Activated CD4-positive, alpha-beta memory T cell treated with anti-CD3 and anti-CD28 coated beads, Interleukin-2, amount 10 ng/mL, durations not matched to agents 7 days and 5 days (primary cell): ENCODE measurements around the gene GLIS2. TPM values are rescaled to one million over a fixed set of nuclear protein-coding genes. Genes with fewer than 3 reads are reported as not detected.
A peak's percentile ranks its signal among the peaks of the same experiment; 100 is the strongest.

Experiments used
- CTCF ChIA-PET: fragments of 350-600 bp; sonication (Branson Sonifier 250); formaldehyde crosslinking; loops from one replicate; lab custom pipeline; 2021; ENCODE audit warnings: antibody characterized with exemption, inconsistent platforms; lab: Charles Lee
- POLR2A ChIA-PET: fragments of 350-600 bp; sonication (Branson Sonifier 250); formaldehyde crosslinking; loops from one replicate; lab custom pipeline; 2021; ENCODE audit warnings: antibody characterized with exemption; lab: Charles Lee
- DNase-seq: peaks from one replicate; pipeline ENCODE4 v3.0.0-alpha.2; 2020
- H3K27ac Mint-ChIP-seq: one replicate; pipeline ENCODE4 v1.8.0; 2021; ENCODE audit warnings: mild to moderate bottlenecking, mixed read lengths
- H3K27me3 Mint-ChIP-seq: one replicate; pipeline ENCODE4 v1.8.0; 2021; ENCODE audit warnings: mixed read lengths
- H3K36me3 Mint-ChIP-seq: one replicate; pipeline ENCODE4 v1.8.0; 2021; ENCODE audit warnings: low read depth, mixed read lengths
- H3K4me1 Mint-ChIP-seq: one replicate; pipeline ENCODE4 v1.8.0; 2021; ENCODE audit warnings: mixed read lengths
- H3K4me3 Mint-ChIP-seq: one replicate; pipeline ENCODE4 v1.8.0; 2021; ENCODE audit warnings: mild to moderate bottlenecking, mixed read lengths
- H3K9me3 Mint-ChIP-seq: one replicate; pipeline ENCODE4 v1.8.0; 2021; ENCODE audit warnings: mixed read lengths
- total RNA-seq, 2 experiments: library from RNA; stranded (reverse); gene quantifications; one replicate each; pipeline ENCODE4 v1.2.3, GENCODE V29; 2021

The GLIS2 gene
- total RNA-seq, 2 experiments from 2014 or later, result 0.40 to 0.45 TPM

DNA sequence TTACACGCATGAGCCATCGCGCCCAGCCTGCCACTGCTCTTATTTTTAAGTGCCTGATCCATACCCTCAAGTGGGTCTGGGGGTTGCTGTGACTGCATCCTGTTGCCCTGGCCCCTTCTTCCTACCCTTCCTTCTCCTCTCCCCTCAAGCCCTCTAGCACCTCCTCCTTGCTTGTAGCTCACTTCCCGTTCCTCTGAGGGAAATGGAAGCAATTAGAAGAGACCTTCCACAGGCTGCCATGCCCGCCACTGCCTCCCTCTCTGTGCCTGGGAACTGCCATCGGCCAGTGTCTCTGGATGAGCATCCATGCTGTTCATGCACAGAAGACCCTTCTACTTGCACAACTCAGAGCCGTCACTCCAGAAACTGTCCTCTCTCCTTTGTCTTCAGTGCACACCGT is 32.4 kb upstream of the GLIS2 start:
- no peaks in the 10 kb centered on the region for H3K36me3 Mint-ChIP-seq
- POLR2A ChIA-PET, result interaction anchor here (1.7 kb wide), 1 partner anchor 10 kb away, joined by 4 read pairs; the partner anchor contains the start of gene TFAP4

DNA sequence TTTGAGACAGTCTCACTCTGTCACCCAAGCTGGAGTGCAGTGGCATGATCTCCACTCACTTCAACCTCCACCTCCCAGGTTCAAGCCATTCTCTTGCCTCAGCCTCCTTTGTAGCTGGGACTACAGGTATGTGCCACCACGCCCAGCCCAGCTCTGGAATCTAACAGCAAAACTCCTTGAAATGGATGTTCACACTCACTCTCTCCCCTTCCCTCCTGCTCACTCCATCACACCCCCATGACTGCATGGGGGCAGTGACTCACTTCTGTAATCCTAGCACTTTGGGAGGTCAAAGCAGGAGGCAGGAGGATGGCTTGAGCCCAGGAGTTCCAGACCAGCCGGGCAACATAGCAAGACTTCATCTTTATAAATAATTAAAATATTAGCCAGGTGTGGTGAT is 31.9 kb upstream of the GLIS2 start:
- H3K4me3 Mint-ChIP-seq, result no peak overlapping the region
- peaks cover 12% of the 10 kb centered on the region for H3K27me3 Mint-ChIP-seq
- H3K27ac Mint-ChIP-seq, result no peak overlapping the region
- no peak for DNase-seq
- peaks cover 10% of the 10 kb centered on the region for H3K4me1 Mint-ChIP-seq
- no peaks in the 10 kb centered on the region for H3K9me3 Mint-ChIP-seq
- CTCF ChIA-PET, result interaction anchor here (1.0 to 1.7 kb wide), 2 partner anchors 12 to 30 kb away, joined by 3 read pairs; no protein-coding TSS in a partner anchor
- H3K36me3 Mint-ChIP-seq, result no peaks in the 10 kb centered on the region
- POLR2A ChIA-PET, result interaction anchor here (1.7 kb wide), 1 partner anchor 11 kb away, joined by 4 read pairs; the partner anchor contains the start of gene TFAP4

More for the DNA sequence above, 32.4 kb upstream of the GLIS2 start:
- H3K4me3 Mint-ChIP-seq, result no peak overlapping the region
- DNase-seq, result no peak
- H3K9me3 Mint-ChIP-seq, result no peaks in the 10 kb centered on the region
- CTCF ChIA-PET, result interaction anchor here (1.0 to 1.7 kb wide), 2 partner anchors 12 to 29 kb away, joined by 3 read pairs; no protein-coding TSS in a partner anchor
- H3K27ac Mint-ChIP-seq, result no peak overlapping the region
- H3K27me3 Mint-ChIP-seq, result peaks cover 12% of the 10 kb centered on the region
- peaks cover 7% of the 10 kb centered on the region for H3K4me1 Mint-ChIP-seq

DNA sequence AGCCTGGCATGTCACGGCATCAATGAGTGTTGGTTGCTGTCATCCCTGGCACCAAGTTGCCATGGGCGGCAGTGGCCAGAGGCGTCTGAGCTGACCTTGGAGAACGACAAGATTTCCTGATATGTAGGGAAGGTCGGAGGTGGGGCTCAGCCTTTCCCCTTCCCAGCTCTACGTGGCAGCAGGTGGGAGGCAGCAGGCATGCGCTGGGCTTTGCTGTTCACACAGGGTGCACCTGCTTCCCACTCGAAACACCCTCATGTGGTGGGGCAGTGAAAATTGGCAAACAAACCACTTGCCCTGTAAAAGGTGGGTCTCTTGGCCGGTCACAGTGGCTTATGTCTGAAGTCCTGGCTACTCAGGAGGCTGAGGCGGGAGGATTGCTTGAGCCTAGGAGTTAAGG is 30.7 kb upstream of the GLIS2 start:
- no peaks in the 10 kb centered on the region for H3K9me3 Mint-ChIP-seq
- H3K4me1 Mint-ChIP-seq, result peaks cover 10% of the 10 kb centered on the region
- no peak for DNase-seq
- no peak overlapping the region for H3K4me3 Mint-ChIP-seq
- H3K27me3 Mint-ChIP-seq, result peaks cover 12% of the 10 kb centered on the region
- H3K27ac Mint-ChIP-seq, result no peak overlapping the region
- CTCF ChIA-PET, result interaction anchor here (0.6 to 1.3 kb wide), 3 partner anchors 15 to 118 kb away, joined by 3 to 4 read pairs (median 3); no protein-coding TSS in a partner anchor
- POLR2A ChIA-PET, result no interaction called here
- H3K36me3 Mint-ChIP-seq, result no peaks in the 10 kb centered on the region

DNA sequence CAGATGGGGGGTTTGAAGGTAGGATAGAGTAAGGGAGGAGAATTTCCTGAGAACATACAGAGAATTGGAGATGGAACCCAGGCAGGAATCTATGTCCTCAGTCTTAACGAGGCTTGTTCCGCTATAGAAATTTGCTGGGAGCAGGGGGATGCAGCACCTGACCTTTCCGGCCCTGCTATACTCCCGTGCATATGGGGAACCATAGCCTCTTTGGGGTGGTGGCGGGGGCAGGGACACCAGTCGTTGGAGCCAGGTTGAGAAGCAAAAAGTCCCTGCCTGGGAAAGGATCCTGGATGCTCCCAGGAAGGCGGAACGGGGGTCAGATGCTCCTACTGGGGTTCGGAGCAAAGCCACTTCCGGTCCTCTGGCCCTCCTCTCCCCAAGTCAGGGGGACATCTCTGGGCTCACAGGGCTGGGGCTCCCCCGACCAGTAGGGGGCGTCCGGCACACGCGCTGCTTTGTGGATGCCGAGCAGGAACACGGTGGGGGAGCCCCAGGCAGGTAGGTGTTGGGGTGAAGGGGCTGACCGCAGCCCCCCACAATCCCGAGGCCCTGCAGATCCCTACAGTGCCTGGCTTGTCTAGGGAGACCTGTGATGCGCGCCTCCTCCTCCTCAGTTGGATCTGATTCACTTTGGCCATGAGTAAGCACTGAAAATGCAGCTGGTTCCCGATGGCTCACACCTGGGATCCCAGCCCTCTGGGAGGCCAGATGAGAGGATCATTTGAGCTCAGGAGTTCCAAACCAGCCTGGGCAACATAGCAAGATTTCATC is 27.5 kb upstream of the GLIS2 start:
- CTCF ChIA-PET, result interaction anchor here (0.6 to 4.4 kb wide), 15 partner anchors 9 to 171 kb away, joined by 3 to 65 read pairs (median 4); partner anchors contain the start of gene TFAP4
- peak; percentile 81 for DNase-seq
- H3K4me3 Mint-ChIP-seq, result no peak overlapping the region
- no peaks in the 10 kb centered on the region for H3K9me3 Mint-ChIP-seq
- H3K36me3 Mint-ChIP-seq, result no peaks in the 10 kb centered on the region
- H3K4me1 Mint-ChIP-seq, result peaks cover 10% of the 10 kb centered on the region
- no peak overlapping the region for H3K27ac Mint-ChIP-seq
- H3K27me3 Mint-ChIP-seq, result peaks cover 9% of the 10 kb centered on the region
- POLR2A ChIA-PET, result interaction anchor here (0.6 kb wide), 2 partner anchors 61 to 427 kb away, joined by 3 read pairs; no protein-coding TSS in a partner anchor

DNA sequence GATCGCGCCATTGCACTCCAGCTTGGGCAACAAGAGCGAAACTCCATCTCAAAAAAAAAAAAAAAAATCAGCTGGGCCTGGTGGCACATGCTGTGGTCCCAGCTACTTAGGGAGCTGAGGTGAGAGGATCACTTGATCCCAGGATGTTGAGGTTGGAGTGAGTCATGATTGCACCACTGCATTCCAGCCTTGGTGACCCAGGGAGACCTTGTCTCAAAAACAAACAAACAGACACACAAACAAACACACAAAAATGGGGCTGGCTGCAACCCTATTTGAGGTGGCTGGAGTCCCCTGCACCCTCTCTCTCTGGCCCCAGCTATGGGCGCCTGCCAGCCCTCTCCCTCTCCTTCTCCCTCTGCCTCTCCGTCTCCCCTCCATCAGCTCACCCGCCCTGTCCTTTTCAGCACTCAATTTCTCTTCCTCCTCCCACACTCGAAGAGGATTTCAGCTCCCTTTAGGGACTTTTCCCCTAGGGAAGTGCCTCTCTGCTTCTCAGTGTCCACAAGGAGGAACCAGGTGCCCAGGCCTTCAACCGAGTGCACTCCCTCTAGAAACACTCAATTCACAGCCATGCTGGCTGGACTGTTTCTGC is 25.5 kb upstream of the GLIS2 start:
- ChIA-PET POLR2A (no interaction called here), CTCF (interaction anchor here (0.7 to 4.4 kb wide), 8 partner anchors 10 to 115 kb away, joined by 3 to 65 read pairs (median 5); partner anchors contain the start of gene TFAP4)
- no peak for DNase-seq
- Mint-ChIP-seq H3K27ac (no peak overlapping the region), H3K9me3 (no peaks in the 10 kb centered on the region), H3K27me3 (peaks cover 2% of the 10 kb centered on the region), H3K4me3 (no peak overlapping the region), H3K4me1 (peaks cover 10% of the 10 kb centered on the region), H3K36me3 (no peaks in the 10 kb centered on the region)

DNA sequence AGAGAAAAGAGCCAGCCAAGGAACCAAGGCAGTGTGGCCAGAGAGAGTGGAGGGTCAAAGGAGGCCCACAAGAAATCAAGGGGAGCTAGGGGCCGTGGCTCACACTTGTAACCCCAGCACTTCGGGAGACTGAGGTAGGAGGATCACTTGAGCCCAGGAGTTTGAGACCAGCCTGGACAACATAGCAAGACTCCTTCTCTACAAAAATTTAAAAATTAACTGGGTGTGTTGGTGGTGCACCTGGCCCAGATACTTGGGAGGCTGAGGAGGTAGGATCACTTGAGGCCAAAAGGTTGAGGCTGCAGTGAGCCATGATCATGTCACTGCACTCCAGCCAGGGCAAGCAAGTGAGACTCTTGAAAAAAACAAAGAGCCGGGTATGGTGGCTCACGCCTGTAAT is 24.2 kb upstream of the GLIS2 start:
- no peaks in the 10 kb centered on the region for H3K36me3 Mint-ChIP-seq
- no peak for DNase-seq
- POLR2A ChIA-PET, result no interaction called here
- H3K27ac Mint-ChIP-seq, result no peak overlapping the region
- H3K4me3 Mint-ChIP-seq, result no peak overlapping the region
- CTCF ChIA-PET, result interaction anchor here (4.4 kb wide), 1 partner anchor 17 kb away, joined by 44 read pairs; no protein-coding TSS in a partner anchor
- no peaks in the 10 kb centered on the region for H3K9me3 Mint-ChIP-seq
- peaks cover 10% of the 10 kb centered on the region for H3K4me1 Mint-ChIP-seq
- no peaks in the 10 kb centered on the region for H3K27me3 Mint-ChIP-seq

DNA sequence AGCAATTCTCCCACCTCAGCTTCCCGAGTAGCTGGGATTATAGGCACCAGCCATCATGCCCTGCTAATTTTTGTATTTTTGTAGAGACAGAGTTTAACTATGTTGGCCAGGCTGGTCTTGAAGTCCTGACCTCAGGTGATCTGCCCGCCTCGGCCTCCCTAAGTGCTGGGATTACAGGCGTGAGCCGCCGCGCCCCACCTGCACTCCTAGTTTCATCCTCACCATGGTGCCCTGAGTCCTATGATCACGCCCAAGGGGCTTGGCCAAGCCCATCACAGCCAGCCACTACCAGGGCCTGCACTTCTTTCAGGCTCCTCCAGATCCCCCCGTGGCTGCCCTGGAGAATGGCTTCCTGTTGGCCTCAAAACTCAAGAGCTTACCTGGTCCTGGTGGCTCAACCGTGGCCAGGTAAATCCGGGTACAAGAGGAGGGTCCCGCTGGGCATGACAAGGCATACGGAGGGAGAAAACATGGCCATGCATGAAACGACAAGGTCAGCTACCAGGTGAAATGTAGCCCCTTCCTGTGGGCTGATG is 22.6 kb upstream of the GLIS2 start:
- ChIA-PET CTCF (interaction anchor here (1.9 kb wide), 1 partner anchor 35 kb away, joined by 6 read pairs; no protein-coding TSS in a partner anchor), POLR2A (no interaction called here)
- Mint-ChIP-seq H3K4me3 (no peak overlapping the region), H3K27me3 (no peaks in the 10 kb centered on the region), H3K9me3 (no peaks in the 10 kb centered on the region), H3K4me1 (peaks cover 4% of the 10 kb centered on the region), H3K27ac (no peak overlapping the region), H3K36me3 (no peaks in the 10 kb centered on the region)
- DNase-seq, result no peak

DNA sequence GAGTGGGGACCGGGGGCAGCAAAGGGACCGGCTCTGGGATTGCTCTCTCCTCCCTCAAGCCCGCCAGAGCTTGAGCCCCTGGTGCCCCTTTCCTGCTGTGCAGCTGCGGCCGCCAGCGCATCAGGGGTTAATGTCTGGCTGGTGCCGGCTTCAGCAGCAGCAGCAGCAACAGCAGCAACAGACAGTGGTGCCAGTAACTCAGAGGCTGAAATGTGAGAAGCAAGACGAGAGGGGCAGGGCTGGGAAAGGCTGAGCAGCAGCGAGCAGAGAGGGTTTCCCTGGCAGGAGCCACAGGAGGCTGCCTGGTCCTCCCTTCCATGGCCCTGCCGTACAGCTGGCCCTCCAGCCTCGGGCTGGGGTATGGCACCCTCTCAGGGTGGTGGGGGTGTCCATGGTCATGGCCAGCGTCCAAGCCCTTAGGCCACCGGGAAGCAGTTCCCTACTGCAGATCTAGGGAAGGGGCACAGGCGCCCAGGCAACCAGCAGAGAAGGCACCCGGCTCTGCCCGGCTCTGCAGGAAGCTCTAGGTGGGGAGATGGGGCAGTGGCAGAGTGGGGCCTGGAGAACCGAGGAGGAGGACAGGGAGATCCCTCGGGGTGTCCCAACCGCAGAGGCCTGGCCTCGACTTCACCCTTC is 21.9 kb upstream of the GLIS2 start:
- Mint-ChIP-seq H3K36me3 (no peaks in the 10 kb centered on the region), H3K27me3 (no peaks in the 10 kb centered on the region), H3K9me3 (no peaks in the 10 kb centered on the region), H3K4me3 (no peak overlapping the region), H3K4me1 (no peaks in the 10 kb centered on the region), H3K27ac (no peak overlapping the region)
- CTCF ChIA-PET, result interaction anchor here (1.9 kb wide), 1 partner anchor 34 kb away, joined by 6 read pairs; no protein-coding TSS in a partner anchor
- no peak for DNase-seq
- POLR2A ChIA-PET, result no interaction called here

DNA sequence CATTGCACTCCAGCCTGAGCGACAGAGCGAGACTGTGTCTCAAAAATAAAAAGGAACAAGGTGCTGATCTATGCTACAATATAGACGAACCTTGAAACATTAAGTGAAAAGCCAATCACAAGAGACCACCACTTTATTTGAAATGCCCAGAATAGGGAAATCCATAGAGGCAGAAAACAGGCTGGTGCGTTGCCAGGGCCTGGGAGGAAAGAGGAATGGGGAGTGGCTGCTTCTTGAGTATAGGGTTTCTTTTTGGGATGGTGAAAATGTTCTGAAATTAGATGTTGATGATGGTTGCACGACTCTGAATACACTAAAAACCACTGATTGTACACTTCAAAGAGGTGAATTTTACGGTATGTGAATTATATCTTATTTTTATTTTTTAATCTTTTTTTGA is 20.3 kb upstream of the GLIS2 start:
- Mint-ChIP-seq H3K36me3 (peaks cover 2% of the 10 kb centered on the region), H3K9me3 (no peaks in the 10 kb centered on the region), H3K4me1 (no peaks in the 10 kb centered on the region), H3K27ac (no peak overlapping the region), H3K4me3 (no peak overlapping the region), H3K27me3 (no peaks in the 10 kb centered on the region)
- DNase-seq, result no peak
- ChIA-PET CTCF (no interaction called here), POLR2A (no interaction called here)

DNA sequence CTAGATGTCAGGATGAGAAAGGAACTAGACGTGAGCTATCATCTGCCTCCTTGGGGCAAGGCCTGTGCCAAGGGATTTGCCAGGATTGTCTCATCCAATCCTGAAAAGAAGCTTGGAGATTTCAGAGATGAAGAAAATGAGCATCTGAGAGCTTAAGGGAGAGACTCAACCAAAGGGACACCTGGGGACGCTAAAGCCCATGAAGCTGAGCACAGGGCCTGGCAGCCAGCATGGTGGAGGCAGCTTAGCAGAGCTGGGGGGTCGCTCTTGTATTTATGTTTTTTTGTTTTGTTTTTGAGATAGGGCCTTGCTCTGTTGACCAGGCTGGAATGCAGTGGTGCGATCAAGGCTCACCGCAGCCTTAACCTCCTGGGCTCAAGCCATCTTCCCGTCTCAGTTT is 18.4 kb upstream of the GLIS2 start:
- no peak for DNase-seq
- POLR2A ChIA-PET, result interaction anchor here (1.2 kb wide), 1 partner anchor 9 kb away, joined by 5 read pairs; no protein-coding TSS in a partner anchor
- H3K27me3 Mint-ChIP-seq, result no peaks in the 10 kb centered on the region

DNA sequence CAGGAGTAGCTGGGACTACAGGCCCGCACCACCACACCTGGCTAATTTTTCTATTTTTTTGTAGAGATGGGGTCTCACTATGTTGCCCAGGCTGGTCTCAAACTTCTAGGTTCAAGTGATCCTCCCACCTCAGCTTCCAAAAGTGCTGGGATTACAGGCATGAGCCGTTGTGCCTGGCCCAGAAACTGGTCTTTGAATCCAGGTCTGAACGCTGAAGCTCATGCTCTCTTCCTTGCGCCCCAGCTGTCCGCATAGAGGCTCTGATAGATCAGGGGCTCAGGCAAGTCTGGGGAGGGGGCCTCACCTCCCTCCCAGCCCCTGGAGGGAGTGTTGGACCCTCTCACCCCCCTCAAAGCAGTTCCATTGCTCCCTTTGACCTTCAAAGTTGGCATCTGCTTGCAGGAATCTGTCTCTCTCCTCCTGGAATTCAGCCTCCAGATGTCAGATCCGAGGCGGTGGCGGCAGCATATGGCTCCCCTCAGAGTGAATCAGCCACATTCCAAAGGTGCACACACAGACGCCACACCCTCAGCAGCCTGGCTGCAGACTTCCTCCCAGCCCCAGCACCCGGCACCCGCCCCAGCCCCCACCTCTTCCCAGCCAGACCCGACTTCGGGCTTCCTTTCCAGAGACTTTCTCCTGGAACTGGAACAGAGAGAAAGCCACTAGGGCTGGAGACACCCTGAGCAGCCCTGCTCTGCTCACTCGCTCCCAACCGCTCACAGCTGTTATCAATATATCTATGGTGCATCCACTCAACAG is 16.9 kb upstream of the GLIS2 start:
- no peak for DNase-seq
- H3K4me3 Mint-ChIP-seq, result no peak overlapping the region
- peaks cover 5% of the 10 kb centered on the region for H3K36me3 Mint-ChIP-seq
- ChIA-PET CTCF (interaction anchor here (0.9 to 1.9 kb wide), 3 partner anchors 7 to 31 kb away, joined by 3 to 6 read pairs (median 5); no protein-coding TSS in a partner anchor), POLR2A (no interaction called here)
- no peaks in the 10 kb centered on the region for H3K9me3 Mint-ChIP-seq
- H3K27ac Mint-ChIP-seq, result no peak overlapping the region
- peaks cover 2% of the 10 kb centered on the region for H3K4me1 Mint-ChIP-seq
- no peaks in the 10 kb centered on the region for H3K27me3 Mint-ChIP-seq

More for the DNA sequence above, 18.4 kb upstream of the GLIS2 start:
- no peaks in the 10 kb centered on the region for H3K4me1 Mint-ChIP-seq
- CTCF ChIA-PET, result interaction anchor here (1.0 to 1.9 kb wide), 2 partner anchors 9 kb away, joined by 4 to 5 read pairs; no protein-coding TSS in a partner anchor
- H3K9me3 Mint-ChIP-seq, result no peaks in the 10 kb centered on the region
- peaks cover 5% of the 10 kb centered on the region for H3K36me3 Mint-ChIP-seq
- no peak overlapping the region for H3K4me3 Mint-ChIP-seq
- no peak overlapping the region for H3K27ac Mint-ChIP-seq
